ENCODE data around the gene PRICKLE2. TPM values are rescaled to one million over a fixed set of nuclear protein-coding genes. Genes with fewer than 3 reads are reported as not detected.
"Not testable (repeated sequence)": the region's sequence is repeated elsewhere in the genome, so short reads cannot be mapped to it uniquely, and the experiment has no call there.

The PRICKLE2 gene
- total RNA-seq, 1 donor from 2014 or later: 32.9 TPM

GRCh38 chr3:64099316-64099715 lies 126.0 kb downstream of the PRICKLE2 start:
- H3K4me3 ChIP-seq (ENCODE audit: low read length in 3 of 3): no peak overlapping the region
- no peak overlapping the region for H3K27ac ChIP-seq (ENCODE audit: low read depth, low read length)
- no peaks in the 10 kb centered on the region for H3K27me3 ChIP-seq (ENCODE audit: control insufficient read depth in 3 of 3, insufficient read depth in 3 of 3, low read length in 3 of 3)
- H3K36me3 ChIP-seq (ENCODE audit: control insufficient read depth in 3 of 3, insufficient read depth in 3 of 3, low read length in 3 of 3): peaks cover 0 to 9% (median 6%) of the 10 kb centered on the region in 3 donors
- H3K4me1 ChIP-seq (ENCODE audit: control insufficient read depth in 3 of 3, insufficient read depth in 3 of 3, low read length in 3 of 3): no peaks in the 10 kb centered on the region
- no peak overlapping the region for H3K9ac ChIP-seq (ENCODE audit: low read depth in 1 of 3, low read length in 3 of 3)
- no peaks in the 10 kb centered on the region for H3K9me3 ChIP-seq (ENCODE audit: control insufficient read depth in 3 of 3, low read length in 3 of 3)

GRCh38 chr3:64098670-64099069 lies 126.6 kb downstream of the PRICKLE2 start:
- Histone ChIP-seq H3K4me3 (ENCODE audit: low read length in 3 of 3) (no peak overlapping the region), H3K9ac (ENCODE audit: low read depth in 1 of 3, low read length in 3 of 3) (no peak overlapping the region), H3K4me1 (ENCODE audit: control insufficient read depth in 3 of 3, insufficient read depth in 3 of 3, low read length in 3 of 3) (no peaks in the 10 kb centered on the region), H3K27ac (ENCODE audit: low read depth, low read length) (no peak overlapping the region), H3K9me3 (ENCODE audit: control insufficient read depth in 3 of 3, low read length in 3 of 3) (no peaks in the 10 kb centered on the region), H3K27me3 (ENCODE audit: control insufficient read depth in 3 of 3, insufficient read depth in 3 of 3, low read length in 3 of 3) (no peaks in the 10 kb centered on the region), H3K36me3 (ENCODE audit: control insufficient read depth in 3 of 3, insufficient read depth in 3 of 3, low read length in 3 of 3) (peaks cover 0 to 9% (median 6%) of the 10 kb centered on the region in 3 donors)

GRCh38 chr3:64097920-64098319 lies 127.3 kb downstream of the PRICKLE2 start:
- H3K4me3 ChIP-seq (ENCODE audit: low read length in 3 of 3): no peak overlapping the region
- H3K4me1 ChIP-seq (ENCODE audit: control insufficient read depth in 3 of 3, insufficient read depth in 3 of 3, low read length in 3 of 3): no peaks in the 10 kb centered on the region
- H3K9me3 ChIP-seq (ENCODE audit: control insufficient read depth in 3 of 3, low read length in 3 of 3): no peaks in the 10 kb centered on the region
- no peaks in the 10 kb centered on the region for H3K27me3 ChIP-seq (ENCODE audit: control insufficient read depth in 3 of 3, insufficient read depth in 3 of 3, low read length in 3 of 3)
- peaks cover 0 to 9% (median 6%) of the 10 kb centered on the region in 3 donors for H3K36me3 ChIP-seq (ENCODE audit: control insufficient read depth in 3 of 3, insufficient read depth in 3 of 3, low read length in 3 of 3)
- no peak overlapping the region for H3K9ac ChIP-seq (ENCODE audit: low read depth in 1 of 3, low read length in 3 of 3)
- H3K27ac ChIP-seq (ENCODE audit: low read depth, low read length): no peak overlapping the region

DNA sequence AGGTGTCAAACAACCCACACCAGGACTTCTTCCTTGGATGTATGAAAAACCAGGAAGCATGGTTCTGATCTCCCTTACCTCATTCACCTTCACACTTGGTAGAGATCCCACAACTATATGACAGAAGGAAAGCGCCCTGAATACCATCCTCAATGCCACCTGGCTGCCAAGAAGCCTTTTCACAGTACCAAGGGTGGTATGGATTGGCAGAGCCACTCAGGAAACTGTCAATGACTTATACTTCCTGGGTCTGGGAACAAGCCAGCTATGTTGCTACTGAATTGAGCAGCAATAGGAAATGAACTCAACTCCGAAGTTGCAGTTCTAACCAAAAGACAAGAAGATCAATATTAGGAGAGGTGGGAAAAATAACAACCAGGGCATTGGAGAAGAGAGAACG lies 129.5 kb downstream of the PRICKLE2 start:
- Histone ChIP-seq H3K9me3 (ENCODE audit: control insufficient read depth in 3 of 3, low read length in 3 of 3) (no peaks in the 10 kb centered on the region), H3K36me3 (ENCODE audit: control insufficient read depth in 3 of 3, insufficient read depth in 3 of 3, low read length in 3 of 3) (peaks cover 0 to 9% (median 6%) of the 10 kb centered on the region in 3 donors), H3K4me3 (ENCODE audit: low read length in 3 of 3) (no peak overlapping the region), H3K27me3 (ENCODE audit: control insufficient read depth in 3 of 3, insufficient read depth in 3 of 3, low read length in 3 of 3) (no peaks in the 10 kb centered on the region), H3K4me1 (ENCODE audit: control insufficient read depth in 3 of 3, insufficient read depth in 3 of 3, low read length in 3 of 3) (no peaks in the 10 kb centered on the region), H3K9ac (ENCODE audit: low read depth in 1 of 3, low read length in 3 of 3) (no peak overlapping the region), H3K27ac (ENCODE audit: low read depth, low read length) (no peak overlapping the region)

DNA sequence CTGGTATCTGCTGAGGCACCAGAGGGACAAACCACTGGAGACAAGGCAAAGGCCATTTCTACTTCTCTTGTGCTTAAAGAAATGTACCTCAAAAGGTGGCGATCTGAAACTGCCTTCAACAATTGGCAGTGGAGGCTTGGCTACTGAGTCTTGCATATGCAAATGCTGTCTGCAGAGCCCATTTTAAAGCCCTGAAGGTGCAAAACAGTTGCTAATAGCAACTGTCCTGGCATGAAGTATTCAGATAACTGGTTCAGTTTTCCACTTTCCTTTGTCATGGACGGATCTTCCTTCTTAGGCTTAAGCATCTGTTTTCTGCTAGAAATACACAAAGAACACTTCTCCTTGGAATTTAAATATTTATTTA lies 130.6 kb downstream of the PRICKLE2 start:
- no peak overlapping the region for H3K9ac ChIP-seq (ENCODE audit: low read depth in 1 of 3, low read length in 3 of 3)
- H3K27me3 ChIP-seq (ENCODE audit: control insufficient read depth in 3 of 3, insufficient read depth in 3 of 3, low read length in 3 of 3): no peaks in the 10 kb centered on the region
- H3K4me3 ChIP-seq (ENCODE audit: low read length in 3 of 3): no peak overlapping the region
- peaks cover 0 to 9% (median 6%) of the 10 kb centered on the region in 3 donors for H3K36me3 ChIP-seq (ENCODE audit: control insufficient read depth in 3 of 3, insufficient read depth in 3 of 3, low read length in 3 of 3)
- no peak overlapping the region for H3K27ac ChIP-seq (ENCODE audit: low read depth, low read length)
- H3K4me1 ChIP-seq (ENCODE audit: control insufficient read depth in 3 of 3, insufficient read depth in 3 of 3, low read length in 3 of 3): no peaks in the 10 kb centered on the region
- no peaks in the 10 kb centered on the region for H3K9me3 ChIP-seq (ENCODE audit: control insufficient read depth in 3 of 3, low read length in 3 of 3)

- no peak overlapping the region for H3K9ac ChIP-seq (ENCODE audit: low read depth in 1 of 3, low read length in 3 of 3)
- H3K4me1 ChIP-seq (ENCODE audit: control insufficient read depth in 3 of 3, insufficient read depth in 3 of 3, low read length in 3 of 3): no peaks in the 10 kb centered on the region
- H3K4me3 ChIP-seq (ENCODE audit: low read length in 3 of 3): no peak overlapping the region
- peaks cover 0 to 5% (median 2%) of the 10 kb centered on the region in 3 donors for H3K36me3 ChIP-seq (ENCODE audit: control insufficient read depth in 3 of 3, insufficient read depth in 3 of 3, low read length in 3 of 3)
- H3K27ac ChIP-seq (ENCODE audit: low read depth, low read length): no peak overlapping the region
- no peaks in the 10 kb centered on the region for H3K27me3 ChIP-seq (ENCODE audit: control insufficient read depth in 3 of 3, insufficient read depth in 3 of 3, low read length in 3 of 3)
- H3K9me3 ChIP-seq (ENCODE audit: control insufficient read depth in 3 of 3, low read length in 3 of 3): no peaks in the 10 kb centered on the region
Observed at GRCh38 chr3:64093825-64094712, 131.2 kb downstream of the PRICKLE2 start.

DNA sequence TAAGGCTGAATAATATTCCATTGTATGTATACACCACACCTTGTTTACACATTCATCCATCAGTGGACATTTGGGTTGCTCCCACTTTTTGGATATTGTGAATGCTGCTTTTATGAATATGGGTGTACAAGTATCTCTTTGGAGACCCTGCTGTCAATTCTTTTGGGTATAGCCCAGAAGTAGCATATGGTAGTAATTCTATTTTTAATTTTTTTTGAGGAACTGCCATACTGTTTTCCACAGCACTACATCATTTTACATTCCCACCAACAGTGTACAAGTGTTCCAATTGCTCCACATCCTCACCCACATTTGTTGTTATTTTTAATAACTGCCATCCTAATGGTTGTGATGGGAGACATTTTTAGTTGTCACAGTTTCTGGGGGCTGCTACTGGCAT lies 132.1 kb downstream of the PRICKLE2 start:
- H3K4me3 ChIP-seq (ENCODE audit: low read length in 3 of 3): no peak overlapping the region
- H3K27me3 ChIP-seq (ENCODE audit: control insufficient read depth in 3 of 3, insufficient read depth in 3 of 3, low read length in 3 of 3): no peaks in the 10 kb centered on the region
- no peaks in the 10 kb centered on the region for H3K9me3 ChIP-seq (ENCODE audit: control insufficient read depth in 3 of 3, low read length in 3 of 3)
- no peak overlapping the region for H3K27ac ChIP-seq (ENCODE audit: low read depth, low read length)
- no peak overlapping the region for H3K9ac ChIP-seq (ENCODE audit: low read depth in 1 of 3, low read length in 3 of 3)
- no peaks in the 10 kb centered on the region for H3K4me1 ChIP-seq (ENCODE audit: control insufficient read depth in 3 of 3, insufficient read depth in 3 of 3, low read length in 3 of 3)
- H3K36me3 ChIP-seq (ENCODE audit: control insufficient read depth in 3 of 3, insufficient read depth in 3 of 3, low read length in 3 of 3): peaks cover 0 to 4% (median 0%) of the 10 kb centered on the region in 3 donors

DNA sequence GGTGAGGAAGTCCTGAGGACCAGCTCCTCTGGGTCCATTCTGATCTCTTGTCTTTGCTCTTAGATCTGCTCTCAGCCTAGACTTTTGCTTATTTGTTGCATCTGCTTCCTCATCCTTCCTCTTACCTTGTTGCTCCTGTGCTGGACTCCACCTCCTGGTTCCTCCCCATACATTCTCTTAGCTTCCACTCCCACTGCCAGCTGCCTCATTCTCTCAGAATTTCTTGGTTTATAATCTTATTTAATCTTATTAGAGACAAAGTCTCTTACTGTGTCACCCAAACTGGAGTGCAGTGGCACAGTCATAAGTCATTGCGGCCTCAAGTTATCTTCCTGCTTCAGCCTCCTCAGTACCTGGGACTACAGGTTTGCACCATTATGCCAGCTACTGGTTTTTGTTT lies 133.8 kb downstream of the PRICKLE2 start:
- peaks cover 0 to 4% (median 0%) of the 10 kb centered on the region in 3 donors for H3K36me3 ChIP-seq (ENCODE audit: control insufficient read depth in 3 of 3, insufficient read depth in 3 of 3, low read length in 3 of 3)
- H3K4me3 ChIP-seq (ENCODE audit: low read length in 3 of 3): no peak overlapping the region
- no peak overlapping the region for H3K27ac ChIP-seq (ENCODE audit: low read depth, low read length)
- no peaks in the 10 kb centered on the region for H3K9me3 ChIP-seq (ENCODE audit: control insufficient read depth in 3 of 3, low read length in 3 of 3)
- no peaks in the 10 kb centered on the region for H3K4me1 ChIP-seq (ENCODE audit: control insufficient read depth in 3 of 3, insufficient read depth in 3 of 3, low read length in 3 of 3)
- H3K9ac ChIP-seq (ENCODE audit: low read depth in 1 of 3, low read length in 3 of 3): no peak overlapping the region
- no peaks in the 10 kb centered on the region for H3K27me3 ChIP-seq (ENCODE audit: control insufficient read depth in 3 of 3, insufficient read depth in 3 of 3, low read length in 3 of 3)

DNA sequence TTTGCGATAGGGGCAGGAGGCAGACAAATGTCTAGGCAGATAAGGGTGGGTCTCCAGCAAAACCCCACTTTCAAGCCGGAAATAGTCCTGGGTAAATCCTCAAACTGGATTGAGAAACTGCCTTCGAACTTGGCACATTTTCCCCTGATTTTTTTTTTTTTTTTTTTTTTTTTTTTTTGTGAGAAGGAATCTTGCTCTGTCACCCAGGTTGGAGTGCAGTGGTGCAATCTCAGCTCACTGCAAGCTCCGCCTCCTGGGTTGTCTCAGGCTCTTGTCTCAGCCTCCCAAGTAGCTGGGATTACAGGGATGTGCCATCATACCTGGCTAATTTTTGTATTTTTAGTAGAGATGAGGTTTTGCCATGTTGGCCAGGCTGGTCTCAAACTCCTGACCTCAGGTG lies 135.9 kb downstream of the PRICKLE2 start:
- H3K27ac ChIP-seq (ENCODE audit: low read depth, low read length); H3K36me3 ChIP-seq (ENCODE audit: control insufficient read depth in 3 of 3, insufficient read depth in 3 of 3, low read length in 3 of 3); H3K27me3 ChIP-seq (ENCODE audit: control insufficient read depth in 3 of 3, insufficient read depth in 3 of 3, low read length in 3 of 3); H3K9ac ChIP-seq (ENCODE audit: low read depth in 1 of 3, low read length in 3 of 3); H3K4me1 ChIP-seq (ENCODE audit: control insufficient read depth in 3 of 3, insufficient read depth in 3 of 3, low read length in 3 of 3); H3K4me3 ChIP-seq (ENCODE audit: low read length in 3 of 3); H3K9me3 ChIP-seq (ENCODE audit: control insufficient read depth in 3 of 3, low read length in 3 of 3): not testable (repeated sequence)

- H3K27me3 ChIP-seq (ENCODE audit: control insufficient read depth in 3 of 3, insufficient read depth in 3 of 3, low read length in 3 of 3): no peaks in the 10 kb centered on the region
- H3K4me3 ChIP-seq (ENCODE audit: low read length in 3 of 3): no peak overlapping the region
- no peaks in the 10 kb centered on the region for H3K36me3 ChIP-seq (ENCODE audit: control insufficient read depth in 3 of 3, insufficient read depth in 3 of 3, low read length in 3 of 3)
- no peaks in the 10 kb centered on the region for H3K9me3 ChIP-seq (ENCODE audit: control insufficient read depth in 3 of 3, low read length in 3 of 3)
- H3K27ac ChIP-seq (ENCODE audit: low read depth, low read length): no peak overlapping the region
- no peaks in the 10 kb centered on the region for H3K4me1 ChIP-seq (ENCODE audit: control insufficient read depth in 3 of 3, insufficient read depth in 3 of 3, low read length in 3 of 3)
- no peak overlapping the region for H3K9ac ChIP-seq (ENCODE audit: low read depth in 1 of 3, low read length in 3 of 3)
Observed at GRCh38 chr3:64088408-64089205, 136.7 kb downstream of the PRICKLE2 start.
